Right atrium auricular region (tissue), 2 donors: Measurements from ENCODE around the gene TOP3B. TPM values are rescaled to one million over a fixed set of nuclear protein-coding genes. Genes with fewer than 3 reads are reported as not detected.

Experiments used
- DNase-seq: peaks from one replicate; pipeline ENCODE4 v3.0.0-alpha.2; 2019; ENCODE audit warnings: low spot score
- H3K27ac ChIP-seq, 2 donors: fragments of 200-600 bp; sonication (generic); 1 replicate in 1 of 2; 2 replicates in 1 of 2; pipeline ENCODE4 v1.5.1; 2016 to 2019
- H3K27me3 ChIP-seq, 2 donors: fragments of 200-600 bp; sonication (generic); one replicate each; pipeline versions ENCODE4 v1.5.1 to v1.6.0; 2017 to 2019
- H3K36me3 ChIP-seq: fragments of 200-600 bp; sonication (generic); one replicate; pipeline ENCODE4 v1.5.1; 2016
- H3K4me1 ChIP-seq, 2 donors: fragments of 200-600 bp; sonication (generic); one replicate each; pipeline versions ENCODE4 v1.5.1 to v1.6.0; 2017 to 2019
- H3K4me3 ChIP-seq, 2 donors: fragments of 200-600 bp; sonication (generic); 1 replicate in 1 of 2; 2 replicates in 1 of 2; pipeline ENCODE4 v1.5.1; 2017 to 2019; ENCODE audit warnings: mild to moderate bottlenecking in 1 of 2, moderate library complexity in 1 of 2
- H3K9me3 ChIP-seq, 2 donors: fragments of 200-600 bp; sonication (generic); one replicate each; pipeline ENCODE4 v1.5.1; 2019
- total RNA-seq, 2 donors: library from RNA; depleted of rRNA; stranded (reverse); fragments of >200 nt; gene quantifications; one replicate each; pipeline ENCODE4 v1.1.0, GENCODE V29; 2016
- TF ChIP-seq, protein P1 (sequence below), 2 donors: fragments of 200-600 bp; sonication (generic); IDR thresholded peaks; one replicate each; pipeline ENCODE4 v1.5.1; 2019; ENCODE audit warnings: antibody characterized with exemption in 2 of 2

Gene TOP3B
- total RNA-seq, 2 donors from 2014 or later, result 11.5 to 12.3 TPM

DNA sequence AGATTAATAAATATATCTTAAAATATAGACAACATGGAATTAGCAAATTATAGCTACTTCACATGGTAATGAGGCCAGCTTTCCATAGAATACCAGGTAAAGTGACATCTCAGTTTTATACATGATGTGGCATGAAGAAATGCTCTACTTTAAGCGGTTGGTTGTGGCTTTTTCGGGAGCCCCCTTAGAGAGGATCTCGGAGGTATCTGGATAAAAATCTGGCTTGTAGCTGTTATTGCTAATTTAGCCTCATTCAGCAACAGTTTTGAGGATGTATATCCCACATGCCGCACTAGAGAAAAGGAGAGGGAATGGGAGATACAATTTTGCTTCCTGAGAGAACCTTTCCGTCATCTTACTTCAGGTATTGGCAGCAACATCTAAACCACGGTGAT is 24.0 kb upstream of the TOP3B start:
- no peaks in the 10 kb centered on the region for H3K4me1 ChIP-seq
- no peaks in the 10 kb centered on the region for H3K36me3 ChIP-seq
- no peaks in the 10 kb centered on the region for H3K9me3 ChIP-seq
- H3K27ac ChIP-seq, result no peak overlapping the region
- TF ChIP-seq, protein P1, sequence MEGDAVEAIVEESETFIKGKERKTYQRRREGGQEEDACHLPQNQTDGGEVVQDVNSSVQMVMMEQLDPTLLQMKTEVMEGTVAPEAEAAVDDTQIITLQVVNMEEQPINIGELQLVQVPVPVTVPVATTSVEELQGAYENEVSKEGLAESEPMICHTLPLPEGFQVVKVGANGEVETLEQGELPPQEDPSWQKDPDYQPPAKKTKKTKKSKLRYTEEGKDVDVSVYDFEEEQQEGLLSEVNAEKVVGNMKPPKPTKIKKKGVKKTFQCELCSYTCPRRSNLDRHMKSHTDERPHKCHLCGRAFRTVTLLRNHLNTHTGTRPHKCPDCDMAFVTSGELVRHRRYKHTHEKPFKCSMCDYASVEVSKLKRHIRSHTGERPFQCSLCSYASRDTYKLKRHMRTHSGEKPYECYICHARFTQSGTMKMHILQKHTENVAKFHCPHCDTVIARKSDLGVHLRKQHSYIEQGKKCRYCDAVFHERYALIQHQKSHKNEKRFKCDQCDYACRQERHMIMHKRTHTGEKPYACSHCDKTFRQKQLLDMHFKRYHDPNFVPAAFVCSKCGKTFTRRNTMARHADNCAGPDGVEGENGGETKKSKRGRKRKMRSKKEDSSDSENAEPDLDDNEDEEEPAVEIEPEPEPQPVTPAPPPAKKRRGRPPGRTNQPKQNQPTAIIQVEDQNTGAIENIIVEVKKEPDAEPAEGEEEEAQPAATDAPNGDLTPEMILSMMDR (IDR thresholded peaks at IDR 0.05), result no peak
- no peaks in the 10 kb centered on the region for H3K27me3 ChIP-seq
- no peak overlapping the region for H3K4me3 ChIP-seq
- DNase-seq, result no peak

DNA sequence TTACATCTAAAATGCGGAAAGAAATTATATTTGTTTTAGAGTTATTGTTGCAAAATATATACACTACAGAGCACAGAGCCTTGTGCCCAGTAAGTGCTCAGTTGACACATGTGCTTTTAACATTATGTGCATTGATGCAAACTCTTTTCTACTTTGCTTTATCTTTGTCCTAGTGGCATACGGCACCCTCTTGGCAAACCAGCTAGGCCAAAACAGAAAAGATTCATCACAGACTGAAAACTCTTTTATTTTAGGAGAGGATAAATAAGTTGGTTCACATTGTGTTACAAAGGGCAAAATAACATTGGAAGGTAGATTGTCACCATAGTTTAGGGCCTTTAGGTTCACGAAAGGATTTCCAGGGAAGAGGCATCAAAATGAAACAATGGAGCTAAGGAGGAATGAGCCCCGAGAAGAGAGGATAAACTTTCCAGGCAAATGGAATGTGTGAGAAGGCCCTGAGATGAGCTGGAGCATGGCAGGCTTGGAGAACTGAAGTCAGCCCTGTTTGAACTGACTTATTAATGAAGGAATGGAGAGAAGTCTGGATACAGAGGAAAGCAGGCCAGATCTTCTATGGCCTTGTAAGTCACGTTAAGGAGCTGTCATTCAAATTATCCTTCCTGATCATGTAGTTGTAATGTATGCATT is 23.5 kb upstream of the TOP3B start:
- TF ChIP-seq, protein P1 (IDR thresholded peaks at IDR 0.05), result no peak

DNA sequence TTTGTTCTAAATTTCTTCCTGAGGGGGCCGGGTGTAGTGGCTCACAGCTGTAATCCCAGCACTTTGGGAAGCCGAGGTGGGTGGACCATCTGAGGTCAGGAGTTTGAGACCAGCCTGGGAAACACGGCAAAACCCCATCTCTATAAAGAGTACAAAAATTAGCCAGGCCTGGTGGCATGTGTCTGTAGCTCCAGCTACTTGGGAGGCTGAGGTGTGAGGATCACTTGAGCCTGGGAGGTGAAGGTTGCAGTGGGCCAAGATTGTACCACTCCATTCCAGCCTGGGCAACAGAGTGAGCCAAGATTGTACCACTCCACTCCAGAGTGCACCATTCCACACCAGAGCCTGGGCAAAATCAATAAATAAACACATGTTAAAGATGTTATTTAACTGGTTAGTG is 20.6 kb upstream of the TOP3B start:
- no peaks in the 10 kb centered on the region for H3K9me3 ChIP-seq
- H3K36me3 ChIP-seq, result no peaks in the 10 kb centered on the region
- H3K27me3 ChIP-seq, result no peaks in the 10 kb centered on the region
- H3K4me1 ChIP-seq, result no peaks in the 10 kb centered on the region
- DNase-seq, result no peak
- no peak overlapping the region for H3K27ac ChIP-seq
- TF ChIP-seq, protein P1 (IDR thresholded peaks at IDR 0.05), result no peak
- no peak overlapping the region for H3K4me3 ChIP-seq

More for the DNA sequence above, 23.5 kb upstream of the TOP3B start:
- Histone ChIP-seq H3K4me3 (no peak overlapping the region), H3K9me3 (no peaks in the 10 kb centered on the region), H3K27me3 (no peaks in the 10 kb centered on the region), H3K27ac (no peak overlapping the region), H3K36me3 (no peaks in the 10 kb centered on the region), H3K4me1 (no peaks in the 10 kb centered on the region)
- no peak for DNase-seq

DNA sequence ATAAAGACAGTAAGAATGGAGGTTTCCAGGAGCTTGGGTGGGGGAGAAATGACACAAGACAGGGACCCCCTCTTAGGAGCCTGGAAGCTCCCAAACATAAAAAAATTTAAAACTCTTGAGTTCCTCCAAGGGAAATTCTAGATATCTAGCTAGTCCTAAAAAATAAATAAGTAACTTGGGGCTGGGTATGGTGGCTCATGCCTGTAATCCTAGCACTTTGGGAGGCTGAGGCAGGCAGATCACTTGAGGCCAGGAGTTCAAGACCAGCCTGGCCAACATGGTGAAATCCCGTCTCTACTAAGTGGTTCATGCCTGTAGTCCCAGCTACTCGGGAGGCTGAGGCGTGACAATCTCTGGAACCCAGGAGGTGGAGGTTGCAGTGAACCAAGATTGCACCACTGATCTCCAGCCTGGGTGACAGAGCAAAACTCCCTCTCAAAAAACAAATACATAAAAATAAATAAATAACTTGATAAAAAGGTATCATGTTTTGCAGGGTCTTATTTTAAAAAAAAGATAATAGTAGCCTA is 20.0 kb upstream of the TOP3B start:
- no peak for DNase-seq
- H3K4me3 ChIP-seq, result no peak overlapping the region
- no peaks in the 10 kb centered on the region for H3K36me3 ChIP-seq
- TF ChIP-seq, protein P1 (IDR thresholded peaks at IDR 0.05), result no peak
- no peaks in the 10 kb centered on the region for H3K9me3 ChIP-seq
- H3K27ac ChIP-seq, result no peak overlapping the region
- no peaks in the 10 kb centered on the region for H3K4me1 ChIP-seq
- H3K27me3 ChIP-seq, result no peaks in the 10 kb centered on the region

DNA sequence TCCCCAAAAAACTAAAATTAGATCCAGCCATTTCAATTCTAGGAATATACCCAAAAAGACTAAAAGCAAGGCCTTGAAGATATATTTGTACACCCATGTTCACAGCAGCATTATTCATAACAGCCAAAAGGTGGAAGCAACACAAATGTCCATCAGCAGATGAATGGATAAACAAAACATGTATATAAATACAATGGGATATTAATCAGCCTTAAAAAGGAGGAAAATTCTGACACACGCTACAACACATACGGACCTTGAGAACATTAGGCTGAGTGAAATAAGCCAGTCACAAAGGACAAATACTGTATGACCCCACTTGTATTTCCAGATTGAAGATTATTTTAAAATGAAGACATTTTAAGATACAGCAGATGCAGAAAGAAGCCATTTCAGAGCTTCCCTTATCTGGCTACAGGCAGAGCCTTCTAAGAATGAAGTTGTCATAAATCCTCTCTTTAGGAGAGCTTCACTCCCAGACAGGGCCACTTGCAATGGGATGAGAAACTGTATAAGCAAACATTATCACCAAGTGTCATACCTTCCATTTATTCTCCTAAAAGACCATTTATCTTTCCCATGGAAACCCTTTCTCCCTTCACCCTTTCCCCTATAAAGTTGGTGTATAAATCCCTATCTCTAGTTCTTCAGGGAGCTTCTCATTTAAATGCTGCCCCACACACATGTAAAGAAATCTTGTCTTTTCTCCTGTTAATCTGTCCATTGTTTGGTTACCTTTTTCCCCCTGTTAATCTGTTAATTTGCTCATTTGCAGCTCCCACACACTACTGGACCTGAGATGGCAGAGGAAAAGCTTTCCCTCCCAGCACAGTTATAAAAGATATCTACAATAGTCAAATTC is 19.3 kb upstream of the TOP3B start:
- no peak overlapping the region for H3K27ac ChIP-seq
- H3K4me3 ChIP-seq, result no peak overlapping the region
- TF ChIP-seq, protein P1 (IDR thresholded peaks at IDR 0.05), result no peak
- no peaks in the 10 kb centered on the region for H3K36me3 ChIP-seq
- no peaks in the 10 kb centered on the region for H3K27me3 ChIP-seq
- no peaks in the 10 kb centered on the region for H3K4me1 ChIP-seq
- DNase-seq, result no peak
- H3K9me3 ChIP-seq, result no peaks in the 10 kb centered on the region
